Omental fat pad (tissue), 4 donors: ENCODE data around the gene STX3. TPM values are rescaled to one million over a fixed set of nuclear protein-coding genes. Genes with fewer than 3 reads are reported as not detected.
"Not testable (repeated sequence)": the region's sequence is repeated elsewhere in the genome, so short reads cannot be mapped to it uniquely, and the experiment has no call there.

Source experiments
- ATAC-seq: fragments of 150-250 bp; one replicate; pipeline ENCODE4 v1.9.1; 2016; ENCODE audit warnings: mild to moderate bottlenecking, moderate library complexity; ENCODE audit not compliant: low FRiP score
- DNase-seq: peaks from one replicate; pipeline ENCODE4 v3.0.0-alpha.2; 2019; ENCODE audit warnings: low spot score
- total RNA-seq, 4 donors: library from RNA; depleted of rRNA; stranded (reverse); fragments of >200 nt; gene quantifications; one replicate each; pipeline ENCODE4 v1.1.0, GENCODE V29; 2016
- TF ChIP-seq, protein P1 (sequence below), 3 donors: fragments of 450-650 bp; IDR thresholded peaks; one replicate each; pipeline ENCODE4 v1.5.1; 2016 to 2017; ENCODE audit warnings: antibody characterized with exemption in 3 of 3, mild to moderate bottlenecking in 3 of 3, moderate library complexity in 2 of 3

STX3 gene
- total RNA-seq, 4 donors from 2014 or later = 19.9 to 37.4 (median 31.9) TPM

DNA sequence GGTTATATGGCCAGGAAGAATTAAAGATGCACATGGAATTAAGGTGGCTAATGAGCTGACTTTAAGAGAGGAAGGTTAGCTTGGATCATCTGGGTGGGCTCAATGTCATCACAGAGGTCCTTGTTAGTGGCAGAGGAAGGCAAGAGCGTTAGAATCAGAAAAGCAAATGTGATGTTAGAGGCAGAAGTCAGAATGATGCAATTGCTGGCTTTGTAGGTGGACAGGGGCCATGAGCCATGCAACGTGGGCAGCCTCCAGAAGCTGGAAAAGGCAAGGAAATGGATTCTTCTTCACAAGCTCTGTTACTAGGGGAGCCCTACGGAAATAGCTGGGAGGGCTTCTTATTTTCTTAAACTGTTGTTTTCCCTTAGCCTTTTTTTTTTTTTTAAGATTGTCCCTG lies 92.5 kb downstream of the STX3 start:
- DNase-seq = no peak
- no peak for ATAC-seq
- TF ChIP-seq, protein P1, sequence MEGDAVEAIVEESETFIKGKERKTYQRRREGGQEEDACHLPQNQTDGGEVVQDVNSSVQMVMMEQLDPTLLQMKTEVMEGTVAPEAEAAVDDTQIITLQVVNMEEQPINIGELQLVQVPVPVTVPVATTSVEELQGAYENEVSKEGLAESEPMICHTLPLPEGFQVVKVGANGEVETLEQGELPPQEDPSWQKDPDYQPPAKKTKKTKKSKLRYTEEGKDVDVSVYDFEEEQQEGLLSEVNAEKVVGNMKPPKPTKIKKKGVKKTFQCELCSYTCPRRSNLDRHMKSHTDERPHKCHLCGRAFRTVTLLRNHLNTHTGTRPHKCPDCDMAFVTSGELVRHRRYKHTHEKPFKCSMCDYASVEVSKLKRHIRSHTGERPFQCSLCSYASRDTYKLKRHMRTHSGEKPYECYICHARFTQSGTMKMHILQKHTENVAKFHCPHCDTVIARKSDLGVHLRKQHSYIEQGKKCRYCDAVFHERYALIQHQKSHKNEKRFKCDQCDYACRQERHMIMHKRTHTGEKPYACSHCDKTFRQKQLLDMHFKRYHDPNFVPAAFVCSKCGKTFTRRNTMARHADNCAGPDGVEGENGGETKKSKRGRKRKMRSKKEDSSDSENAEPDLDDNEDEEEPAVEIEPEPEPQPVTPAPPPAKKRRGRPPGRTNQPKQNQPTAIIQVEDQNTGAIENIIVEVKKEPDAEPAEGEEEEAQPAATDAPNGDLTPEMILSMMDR (IDR thresholded peaks at IDR 0.05) = no peak

DNA sequence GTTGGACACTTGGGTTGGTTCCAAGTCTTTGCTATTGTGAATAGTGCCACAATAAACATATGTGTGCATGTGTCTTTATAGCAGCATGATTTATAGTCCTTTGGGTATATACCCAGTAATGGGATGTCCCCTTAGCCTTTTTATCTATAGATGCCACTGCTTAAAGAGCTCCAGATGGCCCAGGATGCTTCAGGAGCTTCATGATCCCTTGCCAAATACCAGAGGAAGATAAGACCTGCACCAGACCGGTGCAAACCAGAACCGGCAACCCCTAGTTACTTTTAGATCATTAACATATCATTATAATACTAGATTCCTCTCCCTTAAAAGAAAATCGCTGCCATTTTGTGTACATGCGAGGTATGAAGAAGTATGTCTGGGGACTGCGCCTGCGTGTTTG lies 93.3 kb downstream of the STX3 start:
- not testable (repeated sequence) for DNase-seq, ATAC-seq

DNA sequence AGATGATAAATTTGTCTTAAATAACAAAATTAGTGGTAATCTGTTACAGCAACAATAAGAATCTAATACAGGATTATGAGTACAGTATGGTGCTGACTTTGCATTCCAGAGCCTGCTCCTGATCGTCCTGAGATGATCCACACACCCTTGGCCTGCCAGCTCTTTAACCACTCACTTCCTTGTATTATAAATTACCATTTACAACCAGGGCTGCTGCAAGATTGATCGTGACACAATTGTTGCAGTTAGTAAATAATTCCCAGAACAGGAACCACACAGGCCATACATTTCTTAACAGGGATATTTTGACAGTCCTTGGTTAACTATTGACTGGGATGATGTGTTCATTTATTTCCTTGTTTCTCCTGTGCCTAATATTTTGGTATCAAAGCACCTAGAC lies 94.0 kb downstream of the STX3 start:
- no peak for DNase-seq
- no peak for ATAC-seq
- TF ChIP-seq, protein P1 (IDR thresholded peaks at IDR 0.05) = no peak

DNA sequence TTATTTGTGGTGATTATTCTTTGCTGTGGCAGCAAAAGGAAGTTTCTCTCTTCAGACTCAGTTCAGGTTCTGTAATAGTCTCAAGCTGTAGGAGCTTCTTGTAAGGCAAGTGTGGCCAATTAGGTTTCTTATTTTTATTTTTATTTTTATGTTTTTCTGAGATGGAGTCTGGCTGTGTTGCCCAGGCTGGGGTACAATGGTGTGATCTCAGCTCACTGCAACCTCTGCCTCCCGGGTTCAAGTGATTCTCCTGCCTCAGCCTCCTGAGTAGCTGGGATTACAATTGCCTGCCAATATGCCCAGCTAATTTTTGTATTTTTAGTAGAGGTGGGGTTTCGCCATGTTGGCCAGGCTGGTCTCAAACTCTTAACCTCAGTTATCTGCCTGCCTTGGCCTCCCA lies 94.4 kb downstream of the STX3 start:
- ATAC-seq, DNase-seq: not testable (repeated sequence)

DNA sequence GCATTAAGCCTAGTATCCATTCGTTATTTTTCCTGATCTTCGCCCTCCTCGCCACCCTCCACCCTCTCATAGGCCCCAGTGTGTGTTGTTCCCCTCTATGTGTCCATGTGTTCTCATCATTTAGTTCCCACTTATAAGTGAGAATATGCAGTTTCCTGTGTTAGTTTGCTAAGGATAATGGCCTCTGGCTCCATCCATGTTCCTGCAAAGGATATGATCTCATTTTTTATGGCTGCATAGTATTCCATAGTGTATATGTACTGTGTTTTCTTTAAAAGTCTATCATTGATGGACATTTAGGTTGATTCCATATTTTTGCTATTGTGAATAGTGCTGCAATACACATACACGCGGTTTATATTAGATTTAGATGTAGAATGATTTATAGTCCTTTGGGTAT lies 96.2 kb downstream of the STX3 start:
- ATAC-seq, DNase-seq: not testable (repeated sequence)

DNA sequence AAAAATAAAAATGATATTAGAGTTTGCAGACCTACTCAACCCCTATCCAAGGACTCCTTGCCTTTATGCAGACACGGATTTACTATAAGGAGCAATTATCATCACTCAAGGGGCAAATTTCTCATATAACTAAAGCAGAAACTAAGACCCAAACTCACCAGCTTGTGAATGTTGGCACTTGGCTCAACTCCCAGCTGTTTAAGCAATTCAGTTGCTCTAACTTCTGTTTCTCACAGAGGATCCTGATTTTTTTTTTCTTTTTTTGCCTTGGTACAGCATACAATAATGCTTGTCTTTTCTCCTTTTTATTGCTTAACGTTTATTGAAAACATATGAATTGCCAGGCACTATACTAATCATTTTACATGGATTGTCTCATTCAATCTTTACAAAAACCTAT lies 99.7 kb downstream of the STX3 start:
- TF ChIP-seq, protein P1 (IDR thresholded peaks at IDR 0.05) = no peak
- ATAC-seq = no peak
- DNase-seq = no peak

Other genes starting within 250 kb of the STX3 start
- gene OR4D9, start 243.8 kb upstream of the STX3 start, total RNA-seq = not detected
- 10 to 100 TPM; 33.7 to 46.3 (median 35.1) TPM for gene OSBP, start 139.6 kb upstream of the STX3 start, total RNA-seq
- gene PATL1, start 86.3 kb upstream of the STX3 start, total RNA-seq = 10 to 100 TPM; 14.8 to 19.6 (median 17.1) TPM
- gene OR10V1, start 41.5 kb upstream of the STX3 start, total RNA-seq = not detected
- 10 to 100 TPM; 28.1 to 50.9 (median 38.3) TPM for gene MRPL16, start 55.4 kb downstream of the STX3 start, total RNA-seq
- gene CBLIF, start 90.1 kb downstream of the STX3 start, total RNA-seq = not detected
- not detected for gene TCN1, start 111.1 kb downstream of the STX3 start, total RNA-seq
- gene OOSP3, start 123.4 kb downstream of the STX3 start, total RNA-seq = not detected
- gene OOSP1, start 183.1 kb downstream of the STX3 start, total RNA-seq = not detected
- gene OOSP4A, start 208.7 kb downstream of the STX3 start, total RNA-seq = not detected